H1 (cell line): ENCODE measurements around the gene RIMBP2. TPM values are rescaled to one million over a fixed set of nuclear protein-coding genes. Genes with fewer than 3 reads are reported as not detected.

ENCODE experiments used
- CTCF ChIA-PET: fragments of 300-600 bp; sonication (Branson Sonifier 250); formaldehyde crosslinking; loops from one replicate; lab custom pipeline; 2021; ENCODE audit not compliant: partially characterized antibody; lab: Charles Lee
- POLR2A ChIA-PET: fragments of 300-600 bp; sonication (Branson Sonifier 250); formaldehyde crosslinking; loops from one replicate; lab custom pipeline; 2021; ENCODE audit warnings: inconsistent platforms; ENCODE audit not compliant: partially characterized antibody; lab: Charles Lee
- DNase-seq, 2 experiments: peaks; one replicate each; pipeline versions ENCODE4 v3.0.0 to v3.0.0-alpha.2; 2010 to 2022; ENCODE audit warnings: low spot score in 2 of 2, low read depth in 1 of 2, mixed read lengths in 1 of 2
- FAIRE-seq: peaks from 2 replicates; lab custom pipeline; 2011; peaks lifted over from hg19 to GRCh38; lab: Jason Lieb, UNC
- H2AFZ ChIP-seq: 2 replicates; pipeline ENCODE4 v1.8.1; 2012; ENCODE audit warnings: low read length, inconsistent platforms
- H2AK5ac ChIP-seq: 2 replicates; pipeline ENCODE4 v1.6.1; 2013; ENCODE audit warnings: low read depth, low read length
- H2BK120ac ChIP-seq: replicated peaks from 2 replicates; pipeline ENCODE3; 2013; ENCODE audit warnings: low read depth, low read length, inconsistent platforms
- H2BK12ac ChIP-seq: 2 replicates; pipeline ENCODE4 v1.6.1; 2013; ENCODE audit warnings: low read depth, low read length
- H2BK15ac ChIP-seq: 2 replicates; pipeline ENCODE4 v1.6.1; 2013; ENCODE audit warnings: low read length
- H2BK20ac ChIP-seq: 2 replicates; pipeline ENCODE4 v1.6.1; 2013; ENCODE audit warnings: low read length
- H2BK5ac ChIP-seq: 2 replicates; pipeline ENCODE4 v1.6.1; 2013; ENCODE audit warnings: low read depth, low read length
- H3K14ac ChIP-seq: 2 replicates; pipeline ENCODE4 v1.6.1; 2013; ENCODE audit warnings: inconsistent platforms; ENCODE audit not compliant: insufficient read length
- H3K18ac ChIP-seq: 2 replicates; pipeline ENCODE4 v1.6.1; 2013; ENCODE audit warnings: low read length; ENCODE audit errors: extremely low read depth
- H3K23ac ChIP-seq: 2 replicates; pipeline ENCODE4 v1.6.1; 2013; ENCODE audit warnings: inconsistent platforms; ENCODE audit not compliant: insufficient read length
- H3K23me2 ChIP-seq: 2 replicates; pipeline ENCODE4 v1.6.1; 2013; ENCODE audit warnings: low read depth, low read length
- H3K27ac ChIP-seq: 2 replicates; pipeline ENCODE4 v1.6.1; 2011; ENCODE audit warnings: low read depth, low read length, inconsistent platforms
- H3K27me3 ChIP-seq, 4 experiments: replicated peaks in 1 of 4; 1 replicate in 1 of 4; 2 replicates in 3 of 4; pipeline versions ENCODE4 v1.6.1 to v1.8.1; 2011 to 2013; ENCODE audit warnings: low read length in 3 of 4, mild to moderate bottlenecking in 3 of 4, inconsistent platforms in 2 of 4, mixed read lengths in 2 of 4, moderate library complexity in 1 of 4; ENCODE audit not compliant: control insufficient read depth in 3 of 4, insufficient read depth in 3 of 4; ENCODE audit errors: extremely low read depth in 1 of 4
- H3K36me3 ChIP-seq, 4 experiments: 2 replicates each; pipeline versions ENCODE4 v1.6.1 to v1.8.1; 2011 to 2013; ENCODE audit warnings: mild to moderate bottlenecking in 4 of 4, low read length in 3 of 4, moderate library complexity in 2 of 4, control low read depth in 1 of 4, inconsistent platforms in 1 of 4; ENCODE audit not compliant: insufficient read depth in 4 of 4, control insufficient read depth in 2 of 4
- H3K4ac ChIP-seq: replicated peaks from 2 replicates; pipeline ENCODE3; 2013; ENCODE audit warnings: low read length, low read depth, mixed read lengths, inconsistent platforms; ENCODE audit not compliant: insufficient read length
- H3K4me1 ChIP-seq, 4 experiments: replicated peaks in 1 of 4; 1 replicate in 1 of 4; 2 replicates in 3 of 4; pipeline versions ENCODE4 v1.6.1 to v1.8.1; 2011 to 2013; ENCODE audit warnings: low read length in 3 of 4, inconsistent platforms in 2 of 4, mixed read lengths in 1 of 4; ENCODE audit not compliant: insufficient read depth in 4 of 4, control insufficient read depth in 3 of 4
- H3K4me2 ChIP-seq, 2 experiments: 2 replicates each; pipeline versions ENCODE4 v1.6.1 to v1.8.1; 2011 to 2013; ENCODE audit warnings: low read depth in 2 of 2, low read length in 2 of 2, control low read depth in 1 of 2, inconsistent platforms in 1 of 2, mild to moderate bottlenecking in 1 of 2; ENCODE audit not compliant: insufficient read depth in 1 of 2
- H3K4me3 ChIP-seq, 4 experiments: fragments of 200-600, 300-600 bp in 1 of 4; sonication (generic), shearing (Covaris generic), sonication (Bioruptor Twin) in 1 of 4; 2 replicates each; pipeline versions ENCODE4 v1.5.1 to v1.8.1; 2011 to 2016; ENCODE audit warnings: low read length in 4 of 4, low read depth in 3 of 4, control low read depth in 2 of 4, inconsistent platforms in 2 of 4, mild to moderate bottlenecking in 2 of 4, mixed read lengths in 1 of 4, moderate library complexity in 1 of 4; ENCODE audit not compliant: insufficient read depth in 2 of 4; ENCODE audit errors: extremely low read depth in 1 of 4
- H3K56ac ChIP-seq: replicated peaks from 2 replicates; pipeline ENCODE3; 2013; ENCODE audit warnings: low read depth, mild to moderate bottlenecking, mixed read lengths, low read length, inconsistent platforms; ENCODE audit not compliant: insufficient read length
- H3K79me1 ChIP-seq: 2 replicates; pipeline ENCODE4 v1.6.1; 2013; ENCODE audit warnings: low read depth, low read length, control low read depth
- H3K79me2 ChIP-seq, 2 experiments: 2 replicates each; pipeline versions ENCODE4 v1.6.1 to v1.8.1; 2012 to 2013; ENCODE audit warnings: low read length in 2 of 2, mild to moderate bottlenecking in 2 of 2, inconsistent platforms in 1 of 2; ENCODE audit not compliant: insufficient read depth in 2 of 2, control insufficient read depth in 1 of 2
- H3K9ac ChIP-seq, 4 experiments: replicated peaks in 1 of 4; 1 replicate in 1 of 4; 2 replicates in 3 of 4; pipeline versions ENCODE4 v1.6.1 to v1.8.1; 2011 to 2013; ENCODE audit warnings: low read depth in 3 of 4, low read length in 3 of 4, control low read depth in 2 of 4, mild to moderate bottlenecking in 2 of 4, moderate library complexity in 2 of 4, inconsistent platforms in 1 of 4; ENCODE audit errors: extremely low read depth in 1 of 4
- H3K9me3 ChIP-seq, 2 experiments: 2 replicates each; pipeline versions ENCODE4 v1.6.1 to v1.8.1; 2012 to 2013; ENCODE audit warnings: mild to moderate bottlenecking in 2 of 2, moderate library complexity in 2 of 2, control low read depth in 1 of 2, inconsistent platforms in 1 of 2, low read depth in 1 of 2, low read length in 1 of 2, mixed read lengths in 1 of 2; ENCODE audit not compliant: insufficient read depth in 2 of 2
- H4K20me1 ChIP-seq, 2 experiments: replicated peaks in 1 of 2; 2 replicates each; pipeline versions ENCODE3 to v1.8.1; 2011 to 2013; ENCODE audit warnings: inconsistent platforms in 2 of 2, low read length in 2 of 2, mild to moderate bottlenecking in 1 of 2; ENCODE audit not compliant: insufficient read depth in 2 of 2, control insufficient read depth in 1 of 2
- H4K5ac ChIP-seq: 2 replicates; pipeline ENCODE4 v1.6.1; 2013; ENCODE audit warnings: low read length, low read depth, mixed read lengths, inconsistent platforms; ENCODE audit not compliant: insufficient read length
- H4K8ac ChIP-seq: 2 replicates; pipeline ENCODE4 v1.8.0; 2013; ENCODE audit warnings: mild to moderate bottlenecking, moderate library complexity, low read length, inconsistent platforms; ENCODE audit not compliant: insufficient read depth; ENCODE audit errors: extremely low read depth
- H4K91ac ChIP-seq: replicated peaks from 2 replicates; pipeline ENCODE3; 2013; ENCODE audit warnings: low read length, mixed read lengths, inconsistent platforms; ENCODE audit not compliant: insufficient read length
- ASH2L ChIP-seq: fragments of 200-600, 300-600 bp; sonication (generic); IDR thresholded peaks from one replicate; pipeline ENCODE4 v1.7.1; 2017; ENCODE audit warnings: low read length
- NRF1 ChIP-seq: IDR thresholded peaks from 2 replicates; pipeline ENCODE4 v1.6.1; 2011; ENCODE audit warnings: mild to moderate bottlenecking, low read depth, low read length, improper control_type of control experiment
- SIRT6 ChIP-seq: IDR thresholded peaks from one replicate; pipeline ENCODE4 v1.7.1; 2012; ENCODE audit warnings: low read length, inconsistent platforms
- SIX5 ChIP-seq: IDR thresholded peaks from 2 replicates; pipeline ENCODE4 v1.6.1; 2011; ENCODE audit warnings: mild to moderate bottlenecking, low read depth, low read length
- TCF12 ChIP-seq: IDR thresholded peaks from 2 replicates; pipeline ENCODE4 v1.6.1; 2011; ENCODE audit warnings: low read depth, mild to moderate bottlenecking, low read length
- WGBS, 2 experiments: shearing (Covaris generic) in 1 of 2; methylation state at CpG; one replicate each; pipeline versions ENCODE4 v1.1.6 to v1.1.7; 2013 to 2015; ENCODE audit warnings: low lambda C conversion rate in 2 of 2, mixed read lengths in 2 of 2, inconsistent platforms in 1 of 2, low coverage in 1 of 2, missing lambda C conversion rate in 1 of 2; ENCODE audit not compliant: insufficient replicate concordance in 2 of 2, insufficient coverage in 1 of 2, insufficient read length in 1 of 2; ENCODE audit errors: extremely low coverage in 1 of 2, missing lambda C conversion rate in 1 of 2; 5-methylcytosine and 5-hydroxymethylcytosine counted together
- polyA plus RNA-seq, 7 experiments: library from polyadenylated mRNA; depleted of rRNA in 3 of 7; stranded (reverse) in 5 of 7; unstranded in 2 of 7; fragments of >200 nt in 5 of 7; fragments of 200-250 nt in 2 of 7; gene quantifications; 1 replicate in 5 of 7; 2 replicates in 1 of 7; 4 replicates in 1 of 7; pipeline versions ENCODE4 v1.2.1 to v1.2.3, GENCODE V29; 2011 to 2013; ENCODE audit warnings: missing spikeins in 2 of 7, mixed read lengths in 2 of 7
- total RNA-seq: library from RNA; stranded (reverse); fragmentation: NEBNext Ultra II Directional; extraction: Animal tissue kit (Norgen Biotek cat#: 25700); gene quantifications from 2 replicates; pipeline ENCODE4 v1.2.1, GENCODE V29; 2021
- TF ChIP-seq, protein P1 (sequence below): IDR thresholded peaks from 2 replicates; pipeline ENCODE4 v1.6.1; 2012; ENCODE audit warnings: low read length, inconsistent platforms

The RIMBP2 gene
- total and polyA plus RNA-seq, 2 of the 8 experiments (the other 6 are each of a cell fraction or from before 2014, with no cell fraction given): 0.18 to 0.65 TPM

DNA sequence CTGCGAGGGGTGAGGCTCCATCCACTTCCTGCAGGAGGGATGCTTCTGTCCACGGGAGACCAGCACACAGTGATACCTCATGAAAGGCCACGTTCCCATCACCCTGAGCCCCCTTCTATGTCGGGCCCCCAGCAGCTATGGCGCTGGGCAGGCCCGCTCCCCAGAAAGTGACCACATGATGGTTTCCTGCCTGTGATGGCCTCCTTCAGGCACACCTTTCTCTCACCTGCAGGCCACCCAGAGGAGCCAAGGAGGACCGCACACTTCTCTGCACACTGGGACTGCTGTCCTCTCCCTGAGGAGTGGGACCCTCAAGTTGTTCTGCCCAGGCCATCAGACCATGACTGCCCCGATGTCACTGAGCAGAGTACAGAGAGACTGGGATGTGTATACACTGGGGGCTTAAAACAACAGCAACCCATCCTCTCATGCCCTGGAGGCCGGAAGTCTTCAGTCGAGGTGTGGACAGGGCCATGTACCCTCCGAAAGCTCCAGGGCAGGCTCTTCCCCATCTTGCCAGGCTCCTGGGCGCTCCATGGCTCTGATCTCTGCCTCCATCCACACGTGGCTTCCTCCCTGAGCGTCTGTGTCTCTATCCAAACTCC is 219.5 kb downstream of the RIMBP2 start:
- CTCF ChIA-PET: no interaction called here
- no peak overlapping the region for H4K91ac ChIP-seq
- no peak overlapping the region for H3K23ac ChIP-seq

More for the DNA sequence above, 219.5 kb downstream of the RIMBP2 start:
- H3K18ac ChIP-seq: no peak overlapping the region
- no peak overlapping the region for H2BK5ac ChIP-seq
- no peaks in the 10 kb centered on the region for H3K27me3 ChIP-seq
- H2AFZ ChIP-seq: no peak overlapping the region
- H3K79me2 ChIP-seq: no peaks in the 10 kb centered on the region
- H2AK5ac ChIP-seq: no peak overlapping the region
- no peak for FAIRE-seq
- H2BK12ac ChIP-seq: no peak overlapping the region
- H3K79me1 ChIP-seq: no peaks in the 10 kb centered on the region
- no peaks in the 10 kb centered on the region for H3K36me3 ChIP-seq
- H4K5ac ChIP-seq: no peak overlapping the region
- no peak overlapping the region for H2BK120ac ChIP-seq
- H3K4me2 ChIP-seq: no peak overlapping the region
- no peak overlapping the region for H3K4me3 ChIP-seq
- H3K56ac ChIP-seq: no peak overlapping the region
- no peaks in the 10 kb centered on the region for H3K9me3 ChIP-seq
- H4K20me1 ChIP-seq: no peaks in the 10 kb centered on the region
- H3K4ac ChIP-seq: no peak overlapping the region
- H2BK20ac ChIP-seq: no peak overlapping the region
- no peak overlapping the region for H3K14ac ChIP-seq
- TF ChIP-seq, protein P1, sequence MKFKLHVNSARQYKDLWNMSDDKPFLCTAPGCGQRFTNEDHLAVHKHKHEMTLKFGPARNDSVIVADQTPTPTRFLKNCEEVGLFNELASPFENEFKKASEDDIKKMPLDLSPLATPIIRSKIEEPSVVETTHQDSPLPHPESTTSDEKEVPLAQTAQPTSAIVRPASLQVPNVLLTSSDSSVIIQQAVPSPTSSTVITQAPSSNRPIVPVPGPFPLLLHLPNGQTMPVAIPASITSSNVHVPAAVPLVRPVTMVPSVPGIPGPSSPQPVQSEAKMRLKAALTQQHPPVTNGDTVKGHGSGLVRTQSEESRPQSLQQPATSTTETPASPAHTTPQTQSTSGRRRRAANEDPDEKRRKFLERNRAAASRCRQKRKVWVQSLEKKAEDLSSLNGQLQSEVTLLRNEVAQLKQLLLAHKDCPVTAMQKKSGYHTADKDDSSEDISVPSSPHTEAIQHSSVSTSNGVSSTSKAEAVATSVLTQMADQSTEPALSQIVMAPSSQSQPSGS: no peak
- TF ChIP-seq SIX5: no peak
- TF ChIP-seq SIRT6: no peak
- TF ChIP-seq ASH2L: no peak
- TF ChIP-seq TCF12: no peak
- no peak for TF ChIP-seq NRF1
- WGBS, 2 experiments: 77% methylated on average over 14 of the region's 14 CpGs; no CpG with 5 or more reads in 1 of the 2 experiments
- H3K27ac ChIP-seq: no peak overlapping the region
- no peak for DNase-seq
- H3K23me2 ChIP-seq: no peaks in the 10 kb centered on the region
- H2BK15ac ChIP-seq: no peak overlapping the region
- POLR2A ChIA-PET: no interaction called here
- H3K9ac ChIP-seq: no peak overlapping the region
- peak overlapping the region; percentile 32 for H4K8ac ChIP-seq
- H3K4me1 ChIP-seq: no peaks in the 10 kb centered on the region
